Middle frontal gyrus (tissue), 1 donor: Measurements from ENCODE around the gene CYP3A4.
"Not testable (repeated sequence)": the region's sequence is repeated elsewhere in the genome, so short reads cannot be mapped to it uniquely, and the experiment has no call there.

Experiments used
- DNase-seq: peaks from one replicate; pipeline ENCODE4 v3.0.0-alpha.2; 2015; ENCODE audit warnings: low spot score; ENCODE audit errors: extremely low spot score

CYP3A4 gene

DNA sequence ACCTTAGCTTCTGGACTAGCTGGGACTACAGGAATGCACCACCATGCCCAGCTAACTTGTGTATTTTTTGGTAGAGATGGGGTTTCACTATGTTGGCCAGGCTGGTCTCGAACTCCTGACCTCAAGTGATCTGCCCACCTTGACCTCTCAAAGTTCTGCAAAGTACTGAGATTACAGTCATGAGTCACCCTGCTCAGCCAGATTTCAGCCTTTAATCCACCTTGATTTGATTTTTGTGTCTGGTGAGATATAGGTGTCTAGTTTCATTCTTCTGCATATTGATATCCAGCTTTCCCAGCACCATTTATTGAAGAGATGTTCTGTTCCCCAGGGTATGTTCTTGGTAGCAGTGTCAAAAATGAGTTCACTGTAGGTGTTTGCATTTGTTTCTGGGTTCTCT is 28.9 kb downstream of the CYP3A4 start:
- no peak for DNase-seq

DNA sequence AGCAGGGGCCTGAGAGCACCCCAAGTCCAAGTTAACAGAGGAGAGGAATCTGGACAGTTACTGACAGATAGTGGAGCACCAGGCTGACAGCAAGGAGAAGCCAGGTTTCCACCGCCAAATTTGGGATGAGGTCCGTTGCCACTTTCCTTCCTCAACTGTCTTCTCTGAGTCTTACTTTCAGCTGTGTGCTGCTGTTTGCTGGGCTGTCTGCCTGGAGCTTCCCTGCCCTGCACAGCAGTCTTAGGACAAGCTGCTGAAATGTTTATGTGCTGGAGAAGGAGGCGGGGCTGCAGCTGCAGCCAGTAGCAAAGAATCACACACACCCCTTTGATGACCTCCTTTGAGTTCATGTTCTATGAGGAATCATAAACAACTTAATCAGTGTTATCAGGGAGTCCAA is 31.6 kb downstream of the CYP3A4 start:
- no peak for DNase-seq

DNA sequence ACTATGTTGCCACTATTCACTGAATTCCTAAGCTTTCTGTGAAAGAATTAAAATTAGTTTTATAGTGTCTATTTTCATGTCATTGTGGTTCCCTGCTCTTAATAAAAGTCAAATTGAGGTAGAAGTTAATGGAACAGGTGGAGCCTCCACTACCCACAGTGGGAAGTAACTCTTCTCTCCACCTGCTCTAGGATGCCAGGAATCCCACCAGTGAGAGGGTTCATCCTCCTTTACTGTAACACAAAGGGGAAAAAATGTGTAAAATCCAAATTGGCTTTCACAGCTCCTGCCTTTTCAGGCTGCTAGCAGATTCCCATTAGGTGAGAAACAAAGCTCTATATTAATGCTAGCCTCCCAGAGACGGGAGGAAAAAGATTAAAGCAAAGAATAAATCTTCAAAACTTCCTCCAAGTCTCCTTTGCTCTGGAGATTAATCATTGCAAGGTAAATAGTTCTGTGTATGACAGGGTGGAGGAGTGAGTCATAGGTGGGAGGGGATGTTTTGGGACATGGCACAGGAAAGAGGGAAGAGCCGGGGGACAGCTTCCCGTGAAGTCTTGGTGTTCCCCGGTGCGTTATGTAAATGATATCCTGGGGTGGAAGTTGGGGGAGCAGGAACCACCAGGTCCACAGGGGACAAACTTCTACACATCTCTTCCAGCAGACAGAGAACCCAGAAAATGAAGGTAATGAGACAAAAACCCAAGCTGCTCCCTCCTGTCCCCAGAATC is 32.5 kb downstream of the CYP3A4 start:
- not testable (repeated sequence) for DNase-seq

DNA sequence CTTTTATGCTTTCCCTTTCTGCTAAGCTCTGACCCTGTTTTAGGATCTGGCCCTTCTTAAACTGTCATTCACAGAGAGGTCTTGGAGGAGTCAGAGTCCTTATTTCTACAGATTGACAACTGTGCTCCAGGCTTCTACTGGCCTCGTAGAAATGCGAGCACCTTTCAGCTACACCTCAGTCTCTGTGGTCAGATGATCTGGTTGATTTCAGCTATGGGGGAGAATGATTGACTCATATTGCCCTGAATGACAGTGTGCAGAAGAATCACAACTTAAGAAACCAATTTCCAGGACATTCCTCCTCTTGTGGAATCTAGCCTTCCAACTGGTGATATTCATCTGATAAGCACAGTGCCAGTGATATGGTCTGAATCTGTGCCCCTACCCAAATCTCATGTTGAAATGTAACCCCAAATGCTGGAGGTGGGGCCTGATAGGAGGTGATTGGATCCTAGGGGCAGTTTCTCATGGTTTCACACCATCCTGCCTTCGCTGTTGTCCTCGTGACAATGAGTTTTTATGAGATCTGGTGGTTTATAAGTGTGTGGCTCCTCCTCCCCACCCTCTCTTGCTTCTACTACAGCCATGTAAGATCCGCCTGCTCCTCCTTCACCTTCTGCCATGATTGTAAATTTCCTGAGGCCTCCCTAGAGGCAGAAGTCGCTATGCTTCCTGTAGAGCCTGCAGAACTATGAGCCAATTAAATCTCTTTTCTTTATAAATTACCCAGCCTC is 35.0 kb downstream of the CYP3A4 start:
- DNase-seq, result no peak

DNA sequence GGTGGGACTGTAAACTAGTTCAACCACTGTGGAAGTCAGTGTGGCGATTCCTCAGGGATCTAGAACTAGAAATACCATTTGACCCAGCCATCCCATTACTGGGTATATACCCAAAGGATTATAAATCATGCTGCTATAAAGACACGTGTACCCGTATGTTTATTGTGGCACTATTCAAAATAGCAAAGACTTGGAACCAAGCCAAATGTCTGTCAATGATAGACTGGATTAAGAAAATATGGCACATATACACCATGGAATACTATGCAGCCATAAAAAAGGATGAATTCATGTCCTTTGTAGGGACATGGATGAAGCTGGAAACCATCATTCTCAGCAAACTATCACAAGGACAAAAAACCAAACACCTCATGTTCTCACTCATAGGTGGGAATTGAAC is 37.1 kb downstream of the CYP3A4 start:
- DNase-seq, result not testable (repeated sequence)

DNA sequence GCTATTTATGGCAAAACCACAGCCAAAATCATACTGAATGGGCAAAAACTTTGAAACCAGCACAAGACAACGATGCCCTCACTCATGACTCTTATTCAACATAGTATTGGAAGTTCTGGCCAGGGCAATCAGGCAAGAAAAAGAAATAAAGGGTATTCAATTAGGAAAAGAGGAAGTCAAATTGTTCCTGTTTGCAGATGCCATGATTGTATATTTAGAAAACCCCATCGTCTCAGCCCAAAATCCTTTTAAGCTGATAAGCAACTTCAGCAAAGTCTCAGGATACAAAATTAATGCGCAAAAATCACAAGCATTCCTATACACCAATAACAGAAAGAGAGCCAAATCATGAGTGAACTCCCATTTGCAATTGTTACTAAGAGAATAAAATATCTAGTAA is 38.6 kb downstream of the CYP3A4 start:
- DNase-seq, result not testable (repeated sequence)

DNA sequence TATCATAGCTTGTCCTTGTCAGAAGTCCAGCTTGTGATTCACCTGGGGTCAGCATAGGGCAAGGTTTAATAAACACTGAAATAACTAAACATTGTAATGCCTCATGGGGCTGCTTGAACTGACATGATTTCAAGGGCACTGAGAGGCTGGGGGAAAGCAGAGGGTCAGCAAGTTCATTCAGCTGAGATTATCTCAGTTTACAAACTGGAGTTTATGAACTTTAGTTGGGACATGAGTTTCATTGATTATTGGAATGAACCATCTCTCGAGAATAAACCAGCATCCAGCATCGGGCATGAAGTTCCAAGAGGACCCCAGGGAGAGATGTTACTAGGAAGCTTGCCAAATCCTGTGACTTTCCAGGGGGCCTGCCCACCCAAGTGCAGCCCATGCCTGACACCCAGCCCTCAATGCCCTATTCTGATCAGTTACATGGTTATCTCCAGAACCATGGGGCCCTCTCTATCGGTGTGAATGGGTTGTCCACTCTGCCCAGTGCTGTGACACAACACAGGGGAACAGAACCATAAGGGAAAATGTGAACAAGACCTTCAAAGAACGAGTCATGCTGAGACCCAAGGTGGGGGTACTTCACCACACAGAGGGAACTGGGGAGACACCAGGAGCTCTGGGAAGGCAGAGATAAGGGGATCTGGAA is 41.1 kb downstream of the CYP3A4 start:
- no peak for DNase-seq

DNA sequence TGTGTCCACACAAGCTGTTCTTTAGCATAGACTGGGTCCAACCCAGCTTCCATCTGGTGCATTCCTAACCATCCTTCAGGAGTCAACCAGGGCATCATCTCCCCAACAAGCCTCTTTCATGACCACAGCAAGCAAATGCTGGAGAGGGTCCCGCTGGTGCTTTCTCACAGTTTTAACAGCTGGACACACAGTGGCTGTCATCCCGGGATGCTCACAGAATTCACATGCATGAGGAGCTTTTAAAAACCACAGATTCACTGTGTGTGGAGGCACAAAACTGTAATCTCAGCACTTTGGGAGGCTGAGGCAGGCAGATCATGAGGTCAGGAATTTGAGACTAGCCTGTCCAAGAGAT is 42.6 kb downstream of the CYP3A4 start:
- no peak for DNase-seq

DNA sequence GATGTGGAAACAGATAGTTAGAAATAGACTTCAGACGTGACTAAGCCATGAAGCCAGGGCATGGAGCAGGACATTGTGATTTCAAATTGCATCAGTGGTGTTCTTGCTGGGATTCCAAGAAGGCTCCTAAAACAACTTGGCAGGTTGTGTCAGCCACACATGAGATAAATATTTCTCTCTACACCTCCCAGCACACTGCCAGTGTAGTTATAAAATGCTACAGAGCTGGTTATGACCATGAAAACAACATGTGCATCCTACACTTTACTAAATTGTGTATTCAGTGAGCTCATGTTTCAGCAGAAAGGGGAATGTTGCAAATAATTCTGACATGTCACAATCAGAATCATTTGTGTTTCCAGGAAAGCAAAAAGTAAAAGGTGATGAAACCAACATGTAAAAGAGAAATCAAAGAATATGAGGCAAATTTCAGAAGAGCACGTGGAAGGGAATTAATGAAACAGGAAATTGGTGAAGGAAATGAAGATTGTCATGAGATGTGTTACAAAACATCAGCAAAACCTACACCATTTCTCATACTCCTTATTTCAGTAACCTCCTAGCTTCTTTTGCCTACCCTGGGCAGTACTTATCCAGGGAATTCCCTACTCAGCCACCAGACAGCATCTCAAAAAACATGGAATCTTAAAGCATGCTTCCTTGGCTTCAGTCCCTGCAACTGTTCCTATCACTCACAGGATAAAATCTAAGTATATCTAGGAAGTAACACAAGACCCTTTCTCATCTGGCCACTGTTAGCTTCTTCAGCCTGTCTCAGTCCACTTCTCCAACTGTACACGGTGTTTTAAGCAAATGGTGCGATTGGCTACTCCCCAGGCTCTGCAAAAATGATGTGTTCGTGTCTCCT is 43.2 kb downstream of the CYP3A4 start:
- no peak for DNase-seq

DNA sequence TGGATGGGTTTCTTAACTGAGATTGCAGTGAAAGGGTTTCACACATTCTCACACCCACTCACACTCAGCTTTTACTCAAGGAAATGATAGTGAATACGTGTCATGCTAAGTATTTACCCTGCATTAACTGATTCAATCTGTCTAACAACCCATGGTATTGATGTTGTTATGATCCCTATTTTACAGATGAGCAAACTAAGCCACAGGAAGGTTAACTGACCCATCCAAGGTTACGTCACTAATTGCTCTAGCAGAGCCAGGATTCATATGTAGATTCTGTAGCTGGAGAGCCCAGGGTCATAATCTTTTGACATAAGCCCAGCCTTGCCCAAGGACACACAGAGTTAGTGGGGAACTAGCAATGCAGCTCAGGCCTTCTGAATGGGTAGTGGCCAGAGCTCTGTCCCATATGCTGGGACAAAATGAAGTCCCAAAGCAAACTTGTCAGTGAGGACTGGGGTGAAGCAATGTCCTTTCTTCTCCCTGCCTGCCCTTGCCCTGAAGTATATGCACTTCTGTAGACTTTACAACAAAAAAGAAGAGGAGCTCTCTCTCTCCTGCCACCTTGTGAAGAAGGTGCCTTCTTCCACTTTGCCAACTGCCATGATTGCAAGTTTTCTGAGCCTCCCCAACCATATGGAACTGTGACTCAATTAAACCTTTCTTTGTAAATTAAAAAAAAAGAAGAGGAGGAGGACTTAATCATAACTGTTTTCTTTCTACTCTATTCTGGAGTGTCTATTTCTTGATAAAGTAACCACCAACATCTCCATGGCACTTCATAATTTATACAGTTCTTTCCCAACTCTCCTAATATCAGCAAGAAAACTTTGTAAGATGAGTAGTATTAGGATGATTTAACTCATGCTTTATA is 44.0 kb downstream of the CYP3A4 start:
- no peak for DNase-seq

DNA sequence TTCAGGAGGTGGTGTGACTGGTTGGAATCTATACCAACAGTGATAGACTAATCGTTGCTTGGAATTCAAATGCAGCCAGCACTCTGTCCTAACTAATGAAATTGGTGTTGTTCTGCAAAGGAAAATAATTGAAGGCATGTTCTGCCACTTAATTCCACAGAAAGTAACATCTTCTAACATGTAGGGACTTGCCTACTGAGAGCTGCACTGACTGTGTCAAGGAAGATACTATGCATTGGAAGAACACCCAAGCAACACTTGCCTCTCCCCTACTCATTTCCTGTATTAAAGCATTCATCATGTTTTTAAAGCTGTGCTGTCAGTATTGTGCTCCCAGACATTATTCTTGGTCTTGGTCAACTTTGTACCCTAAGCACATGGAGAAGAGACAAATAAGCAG is 46.3 kb downstream of the CYP3A4 start:
- no peak for DNase-seq

DNA sequence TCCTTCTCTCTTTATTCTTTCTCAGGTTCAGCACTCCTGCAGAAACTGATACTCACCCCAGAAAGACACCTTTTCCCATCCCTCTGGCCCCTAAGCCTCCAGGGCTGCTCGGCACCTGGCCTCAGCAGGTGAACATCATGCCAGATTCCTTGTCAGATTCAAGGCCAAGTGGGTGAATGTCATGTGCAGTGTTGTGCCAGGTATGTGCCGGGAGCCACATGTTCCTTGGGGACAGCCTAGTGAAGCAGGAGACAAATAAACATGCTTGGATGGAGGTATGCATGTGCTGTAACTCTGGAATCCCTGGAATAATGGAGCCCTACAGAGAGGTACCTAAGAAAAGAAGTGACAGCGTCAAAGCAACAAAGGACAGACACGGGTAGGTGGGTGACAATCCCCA is 47.3 kb downstream of the CYP3A4 start:
- not testable (repeated sequence) for DNase-seq

DNA sequence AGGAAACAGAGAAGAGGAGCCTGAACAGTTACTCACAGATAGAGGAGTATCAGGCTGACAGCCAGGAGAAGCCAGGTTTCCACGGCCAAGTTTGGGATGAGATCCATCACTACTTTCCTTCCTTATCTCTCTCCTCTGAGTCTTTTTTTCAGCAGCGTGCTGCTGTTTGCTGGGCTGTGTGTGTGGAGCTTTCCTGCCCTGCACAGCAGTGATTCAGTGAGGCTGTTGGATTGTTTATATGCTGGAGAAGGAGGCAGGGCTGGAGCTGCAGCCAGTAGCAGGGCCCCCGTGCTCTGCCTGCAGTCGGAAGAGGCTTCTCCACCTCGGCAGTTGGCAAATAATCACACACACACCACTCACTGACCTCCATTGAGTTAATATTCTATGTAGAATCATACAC is 49.0 kb downstream of the CYP3A4 start, which contains the start of gene CYP3A7:
Gene CYP3A7 (minus strand): TSS at position 210 of the 400 bp plus-strand sequence. CDS start 103 bp downstream, at position 107.
- DNase-seq, result no peak

DNA sequence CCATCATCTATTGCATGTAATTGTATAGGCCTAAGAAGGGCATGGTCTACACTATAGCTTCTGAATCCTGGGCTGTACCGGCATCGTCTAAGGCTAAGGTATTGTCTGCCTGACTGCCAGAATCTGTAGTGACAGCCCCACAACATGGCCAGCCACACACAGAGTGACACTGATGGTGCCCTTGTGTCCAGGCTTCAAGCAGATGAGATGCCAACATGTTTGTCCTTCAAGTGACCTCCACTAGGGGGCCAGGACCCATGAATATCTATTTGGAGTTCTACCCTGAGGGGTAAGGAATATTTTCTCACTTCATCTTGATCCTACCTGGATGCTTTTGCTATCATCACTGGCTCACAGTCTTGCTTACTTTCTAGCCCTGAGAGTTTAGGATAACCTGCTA is 50.5 kb downstream of the CYP3A4 start:
- DNase-seq, result no peak

DNA sequence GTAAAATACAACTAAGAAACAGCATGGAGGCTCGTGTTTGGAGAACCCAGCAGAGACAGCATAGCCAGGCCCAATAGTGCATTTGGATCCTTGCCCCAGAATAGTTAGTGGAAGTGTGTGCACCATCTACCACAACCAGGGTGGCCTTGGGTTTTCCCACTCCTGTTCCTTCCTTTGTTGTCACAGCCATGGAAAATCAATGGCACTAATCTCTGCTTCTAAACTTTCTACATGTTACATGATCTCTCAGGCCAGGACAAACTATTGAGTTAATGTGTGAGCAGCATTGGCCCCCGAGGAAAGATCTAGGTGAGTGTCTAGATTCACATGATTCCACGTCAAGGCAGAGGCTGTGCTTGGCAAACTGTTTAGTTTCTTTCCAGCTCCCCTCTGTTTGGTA is 51.0 kb downstream of the CYP3A4 start:
- DNase-seq, result no peak

DNA sequence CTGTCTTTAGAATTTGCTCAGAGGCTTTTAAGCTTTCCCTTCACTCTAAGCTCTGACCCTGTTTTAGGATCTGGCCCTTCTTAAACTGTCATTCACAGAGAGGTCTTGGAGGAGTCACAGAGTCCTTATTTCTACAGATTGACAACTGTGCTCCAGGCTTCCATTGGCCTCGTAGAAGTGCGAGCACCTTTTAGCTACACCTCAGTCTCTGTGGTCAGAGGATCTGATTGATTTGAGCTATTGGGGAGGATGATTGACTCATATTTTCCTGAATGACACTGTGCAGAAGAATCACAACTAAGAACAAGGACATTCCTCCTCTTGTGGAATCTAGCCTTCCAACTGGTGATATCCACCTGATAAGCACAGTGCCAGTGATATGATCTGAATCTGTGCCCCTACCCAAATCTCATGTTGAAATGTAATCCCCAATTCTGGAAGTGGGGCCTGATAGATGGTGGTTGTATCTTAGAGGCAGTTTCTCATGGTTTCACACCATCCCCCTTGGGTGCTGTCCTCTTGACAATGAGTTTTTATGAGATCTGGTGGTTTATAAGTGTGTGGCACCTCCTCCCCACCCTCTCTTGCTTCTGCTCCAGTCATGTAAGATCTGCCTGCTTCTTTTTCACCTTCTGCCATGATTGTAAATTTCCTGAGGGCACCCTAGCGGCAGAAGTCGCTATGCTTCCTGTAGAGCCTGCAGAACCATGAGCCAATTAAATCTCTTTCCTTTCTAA is 52.2 kb downstream of the CYP3A4 start:
- DNase-seq, result no peak

DNA sequence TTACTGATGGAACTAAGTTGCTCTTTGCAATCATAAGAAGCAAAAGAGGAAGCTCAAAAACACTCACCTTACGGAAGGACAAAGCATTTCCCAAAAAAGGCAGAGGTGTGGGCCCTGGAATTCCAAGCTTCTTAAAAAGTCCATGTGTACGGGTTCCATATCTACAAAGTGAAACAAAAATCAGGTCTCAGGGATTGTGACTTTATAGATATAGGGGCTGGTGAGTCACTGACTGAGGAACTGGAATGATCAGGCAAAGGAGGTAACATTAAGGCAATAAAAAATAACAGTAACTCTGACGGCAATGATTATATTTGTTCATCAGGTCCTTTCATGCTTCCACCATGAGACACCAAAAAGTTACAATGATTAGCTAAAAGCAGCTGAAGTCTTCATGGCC is 53.0 kb downstream of the CYP3A4 start:
- no peak for DNase-seq

DNA sequence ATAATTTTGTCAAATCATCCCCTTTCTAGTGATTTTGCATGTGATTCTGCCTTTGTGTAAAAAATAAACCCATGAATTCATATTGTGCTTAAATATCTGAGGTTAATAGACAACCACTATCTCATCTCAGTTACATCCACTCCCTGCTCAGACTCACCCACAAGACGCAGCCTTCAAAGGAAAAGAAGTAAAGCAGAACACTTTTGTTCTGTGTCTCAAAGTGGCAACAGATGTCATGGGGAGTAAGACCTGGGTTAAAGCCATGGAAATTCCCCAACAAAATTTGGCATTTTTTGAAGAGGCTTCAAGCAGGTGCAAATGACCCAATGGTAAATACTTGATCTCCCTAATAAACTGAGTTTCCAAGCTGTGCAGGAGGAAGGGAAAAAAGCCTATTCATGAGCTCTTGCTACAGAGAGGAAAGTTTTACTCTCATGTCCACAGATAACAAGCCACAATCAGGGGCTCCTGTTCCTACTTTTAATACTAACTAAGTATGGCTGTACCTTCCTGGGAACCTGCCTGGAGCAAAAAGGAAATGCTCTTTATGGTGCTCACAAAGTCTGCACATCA is 53.7 kb downstream of the CYP3A4 start:
- DNase-seq, result no peak

DNA sequence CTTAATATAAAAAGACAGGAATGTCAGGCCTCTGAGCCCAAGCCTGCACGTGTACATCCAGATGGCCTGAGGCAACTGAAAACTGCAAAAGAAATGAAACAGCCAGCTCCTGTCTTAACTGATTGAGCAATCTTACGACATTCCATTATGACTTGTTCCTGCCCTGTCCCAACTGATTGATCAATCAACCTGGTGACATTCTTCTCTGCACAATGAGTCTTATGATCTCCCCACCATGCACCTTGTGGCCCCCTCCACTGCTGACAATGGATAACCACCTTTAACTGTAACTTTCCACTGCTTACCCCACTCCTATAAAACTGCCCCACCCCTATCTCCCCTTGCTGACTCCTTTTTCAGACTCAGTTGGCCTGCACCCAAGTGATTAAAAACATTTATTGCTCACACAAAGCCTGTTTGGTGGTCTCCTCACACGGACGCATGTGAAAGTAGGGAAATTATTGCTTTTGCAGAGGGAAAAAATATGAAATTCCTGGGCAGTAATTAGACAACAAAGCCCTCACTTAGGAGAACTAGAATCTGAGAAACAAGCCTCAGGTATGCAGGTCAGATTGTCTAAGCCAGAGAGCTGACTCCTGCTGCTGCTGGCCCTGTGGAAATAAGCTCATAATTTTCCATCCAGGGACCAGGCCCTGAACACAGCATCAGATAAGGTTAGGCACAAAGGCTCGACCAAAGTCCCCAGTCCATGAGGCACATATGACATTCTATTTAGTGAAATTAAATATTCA is 54.3 kb downstream of the CYP3A4 start:
- DNase-seq, result no peak
